OCI-LY7 (cell line): ENCODE measurements around the gene CDKAL1.

Experiments
- EZH2phosphoT487 ChIP-seq: fragments of 200-600 bp; sonication (generic); IDR thresholded peaks from 2 replicates; pipeline ENCODE4 v1.6.1; 2018; ENCODE audit warnings: low read depth, borderline replicate concordance, mild to moderate bottlenecking, mixed run types, antibody characterized with exemption, low read length, moderate library complexity, mixed read lengths
- TF ChIP-seq, protein P1 (sequence below): fragments of 200-600 bp; sonication (generic); conservative IDR thresholded peaks from 2 replicates; pipeline ENCODE4 v1.5.1; 2014; ENCODE audit warnings: mild to moderate bottlenecking, antibody characterized with exemption, low read length, moderate library complexity, mixed read lengths

DNA sequence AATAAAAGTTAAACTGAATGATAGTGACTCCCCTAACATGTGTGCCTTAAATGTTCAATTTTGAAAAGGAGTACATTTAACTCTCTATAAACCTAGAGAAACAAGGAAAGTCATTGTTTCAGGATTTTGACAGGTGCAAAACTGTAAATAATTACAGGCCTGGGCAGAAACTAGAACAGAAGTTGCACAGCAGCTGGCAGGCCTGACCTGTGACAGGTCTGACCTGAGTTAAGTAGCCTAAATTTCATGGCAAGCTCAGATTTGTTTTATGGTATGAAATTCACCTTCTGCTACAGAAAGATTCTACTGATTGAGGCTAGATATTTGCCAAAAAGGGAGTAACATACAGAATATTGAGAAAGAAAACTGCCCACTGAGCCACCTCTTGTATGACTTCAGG, 166.1 kb downstream of the CDKAL1 start:
- TF ChIP-seq, protein P1, sequence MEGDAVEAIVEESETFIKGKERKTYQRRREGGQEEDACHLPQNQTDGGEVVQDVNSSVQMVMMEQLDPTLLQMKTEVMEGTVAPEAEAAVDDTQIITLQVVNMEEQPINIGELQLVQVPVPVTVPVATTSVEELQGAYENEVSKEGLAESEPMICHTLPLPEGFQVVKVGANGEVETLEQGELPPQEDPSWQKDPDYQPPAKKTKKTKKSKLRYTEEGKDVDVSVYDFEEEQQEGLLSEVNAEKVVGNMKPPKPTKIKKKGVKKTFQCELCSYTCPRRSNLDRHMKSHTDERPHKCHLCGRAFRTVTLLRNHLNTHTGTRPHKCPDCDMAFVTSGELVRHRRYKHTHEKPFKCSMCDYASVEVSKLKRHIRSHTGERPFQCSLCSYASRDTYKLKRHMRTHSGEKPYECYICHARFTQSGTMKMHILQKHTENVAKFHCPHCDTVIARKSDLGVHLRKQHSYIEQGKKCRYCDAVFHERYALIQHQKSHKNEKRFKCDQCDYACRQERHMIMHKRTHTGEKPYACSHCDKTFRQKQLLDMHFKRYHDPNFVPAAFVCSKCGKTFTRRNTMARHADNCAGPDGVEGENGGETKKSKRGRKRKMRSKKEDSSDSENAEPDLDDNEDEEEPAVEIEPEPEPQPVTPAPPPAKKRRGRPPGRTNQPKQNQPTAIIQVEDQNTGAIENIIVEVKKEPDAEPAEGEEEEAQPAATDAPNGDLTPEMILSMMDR, result no peak
- no peak for TF ChIP-seq EZH2phosphoT487
